ENCODE results near the gene ABHD10. TPM values are rescaled to one million over a fixed set of nuclear protein-coding genes. Genes with fewer than 3 reads are reported as not detected.

Gene ABHD10
- total RNA-seq, 2 donors from 2014 or later, result 15.6 to 17.1 TPM

DNA sequence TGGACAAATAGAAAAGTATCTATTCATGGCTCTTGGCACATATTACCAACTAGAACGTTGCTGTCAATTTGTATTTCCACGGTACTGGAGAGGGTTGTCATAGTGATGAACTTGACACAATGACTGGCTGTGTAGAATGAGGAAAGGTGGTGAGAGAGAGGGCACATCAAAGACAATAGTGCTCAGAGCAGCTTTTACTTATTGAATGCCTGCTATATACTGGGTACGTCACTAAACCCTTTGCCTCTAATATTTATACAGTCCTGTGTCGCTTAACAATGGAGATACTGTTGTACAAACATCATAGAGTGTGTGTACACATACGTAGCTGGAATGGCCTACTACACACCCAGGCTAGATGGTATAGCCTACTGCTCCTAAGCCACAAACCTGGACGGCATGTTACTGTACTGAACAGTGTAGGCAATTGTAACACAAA, 64.0 kb downstream of the ABHD10 start:
- WGBS, 2 donors, result 45% methylated on average over 6 of the region's 6 CpGs
- Histone ChIP-seq H3K9me3 (no peaks in the 10 kb centered on the region), H3K36me3 (replicated peaks in 1 of 2; ENCODE audit: insufficient read depth in 1 of 2, low read depth in 2 of 2) (no peaks in the 10 kb centered on the region), H3K27me3 (no peaks in the 10 kb centered on the region), H3K4me1 (no peaks in the 10 kb centered on the region), H3K4me3 (no peak overlapping the region), H3K27ac (no peak overlapping the region)
- TF ChIP-seq, protein P1, sequence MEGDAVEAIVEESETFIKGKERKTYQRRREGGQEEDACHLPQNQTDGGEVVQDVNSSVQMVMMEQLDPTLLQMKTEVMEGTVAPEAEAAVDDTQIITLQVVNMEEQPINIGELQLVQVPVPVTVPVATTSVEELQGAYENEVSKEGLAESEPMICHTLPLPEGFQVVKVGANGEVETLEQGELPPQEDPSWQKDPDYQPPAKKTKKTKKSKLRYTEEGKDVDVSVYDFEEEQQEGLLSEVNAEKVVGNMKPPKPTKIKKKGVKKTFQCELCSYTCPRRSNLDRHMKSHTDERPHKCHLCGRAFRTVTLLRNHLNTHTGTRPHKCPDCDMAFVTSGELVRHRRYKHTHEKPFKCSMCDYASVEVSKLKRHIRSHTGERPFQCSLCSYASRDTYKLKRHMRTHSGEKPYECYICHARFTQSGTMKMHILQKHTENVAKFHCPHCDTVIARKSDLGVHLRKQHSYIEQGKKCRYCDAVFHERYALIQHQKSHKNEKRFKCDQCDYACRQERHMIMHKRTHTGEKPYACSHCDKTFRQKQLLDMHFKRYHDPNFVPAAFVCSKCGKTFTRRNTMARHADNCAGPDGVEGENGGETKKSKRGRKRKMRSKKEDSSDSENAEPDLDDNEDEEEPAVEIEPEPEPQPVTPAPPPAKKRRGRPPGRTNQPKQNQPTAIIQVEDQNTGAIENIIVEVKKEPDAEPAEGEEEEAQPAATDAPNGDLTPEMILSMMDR (IDR thresholded peaks at IDR 0.05), result no peak
- TF ChIP-seq POLR2A (IDR thresholded peaks at IDR 0.05), result no peak
- DNase-seq (no peak), ATAC-seq (peak; percentile 8)
- intact Hi-C loops (cut with DNase I), result no loop called here

Other genes starting within 250 kb of the ABHD10 start
- gene PHLDB2, start 119.8 kb upstream of the ABHD10 start, total RNA-seq, result 10 to 100 TPM; 25.9 to 26.4 TPM
- under 1 TPM; 0.52 to 0.99 TPM for gene TAGLN3, start 19.9 kb downstream of the ABHD10 start, total RNA-seq
- gene TMPRSS7, start 55.7 kb downstream of the ABHD10 start, total RNA-seq, result not detected
- 100 to 1,000 TPM in 1 of 2 donors, 10 to 100 TPM in 1; 71.2 to 129 TPM for gene C3orf52, start 107.4 kb downstream of the ABHD10 start, total RNA-seq
- not detected for gene GCSAM, start 154.2 kb downstream of the ABHD10 start, total RNA-seq